ENCODE data around the gene ADCY2.

ADCY2 gene

DNA sequence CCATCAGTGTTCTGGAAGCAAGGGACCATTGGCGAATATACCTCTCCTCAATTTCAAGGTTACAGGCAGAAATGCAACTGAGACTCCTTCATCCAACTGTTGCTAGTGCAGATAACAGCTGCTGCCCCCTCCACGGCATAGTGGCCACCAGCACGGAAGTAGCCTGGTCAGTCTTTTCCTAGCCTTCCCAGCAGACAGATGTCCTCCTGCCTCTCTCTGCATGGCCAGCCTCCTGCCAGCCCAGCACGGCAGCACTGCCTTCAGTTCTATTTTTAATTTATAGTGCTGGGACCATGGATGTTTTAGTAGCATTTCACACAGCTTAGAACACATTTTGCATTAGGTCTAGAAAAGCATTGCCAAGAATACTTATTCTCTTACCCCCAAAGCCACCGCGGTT lies 266.4 kb downstream of the ADCY2 start:
- TF ChIP-seq, protein P1, sequence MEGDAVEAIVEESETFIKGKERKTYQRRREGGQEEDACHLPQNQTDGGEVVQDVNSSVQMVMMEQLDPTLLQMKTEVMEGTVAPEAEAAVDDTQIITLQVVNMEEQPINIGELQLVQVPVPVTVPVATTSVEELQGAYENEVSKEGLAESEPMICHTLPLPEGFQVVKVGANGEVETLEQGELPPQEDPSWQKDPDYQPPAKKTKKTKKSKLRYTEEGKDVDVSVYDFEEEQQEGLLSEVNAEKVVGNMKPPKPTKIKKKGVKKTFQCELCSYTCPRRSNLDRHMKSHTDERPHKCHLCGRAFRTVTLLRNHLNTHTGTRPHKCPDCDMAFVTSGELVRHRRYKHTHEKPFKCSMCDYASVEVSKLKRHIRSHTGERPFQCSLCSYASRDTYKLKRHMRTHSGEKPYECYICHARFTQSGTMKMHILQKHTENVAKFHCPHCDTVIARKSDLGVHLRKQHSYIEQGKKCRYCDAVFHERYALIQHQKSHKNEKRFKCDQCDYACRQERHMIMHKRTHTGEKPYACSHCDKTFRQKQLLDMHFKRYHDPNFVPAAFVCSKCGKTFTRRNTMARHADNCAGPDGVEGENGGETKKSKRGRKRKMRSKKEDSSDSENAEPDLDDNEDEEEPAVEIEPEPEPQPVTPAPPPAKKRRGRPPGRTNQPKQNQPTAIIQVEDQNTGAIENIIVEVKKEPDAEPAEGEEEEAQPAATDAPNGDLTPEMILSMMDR (IDR thresholded peaks at IDR 0.05; ENCODE audit: low read depth, low read length): no peak
- H3K4me3 ChIP-seq (ENCODE audit: low read depth, low read length): no peak overlapping the region

- no peak overlapping the region for H3K4me3 ChIP-seq (ENCODE audit: low read depth, low read length)
- TF ChIP-seq, protein P1 (IDR thresholded peaks at IDR 0.05; ENCODE audit: low read depth, low read length): no peak
Observed at GRCh38 chr5:7663808-7664207, 267.9 kb downstream of the ADCY2 start.

DNA sequence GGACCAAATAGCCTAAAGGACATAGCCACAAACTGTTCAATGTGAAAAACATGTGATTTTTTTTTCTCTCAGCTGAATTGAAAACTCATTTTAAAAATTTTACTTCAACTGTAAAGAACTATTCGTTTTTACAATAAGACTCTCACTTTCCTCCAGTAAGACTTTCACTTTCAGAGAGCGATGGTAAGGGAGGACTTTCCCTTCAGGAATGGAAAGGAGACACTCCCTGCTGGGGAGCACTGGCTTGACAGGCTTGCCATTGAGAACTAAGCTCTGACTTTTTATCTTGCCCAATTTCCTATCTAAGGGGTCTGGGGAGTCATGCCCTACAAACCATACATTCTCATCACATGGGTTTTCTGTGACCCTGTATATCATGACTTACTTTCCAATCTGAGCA lies 268.3 kb downstream of the ADCY2 start:
- no peak overlapping the region for H3K4me3 ChIP-seq (ENCODE audit: low read depth, low read length)
- TF ChIP-seq, protein P1 (IDR thresholded peaks at IDR 0.05; ENCODE audit: low read depth, low read length): no peak

DNA sequence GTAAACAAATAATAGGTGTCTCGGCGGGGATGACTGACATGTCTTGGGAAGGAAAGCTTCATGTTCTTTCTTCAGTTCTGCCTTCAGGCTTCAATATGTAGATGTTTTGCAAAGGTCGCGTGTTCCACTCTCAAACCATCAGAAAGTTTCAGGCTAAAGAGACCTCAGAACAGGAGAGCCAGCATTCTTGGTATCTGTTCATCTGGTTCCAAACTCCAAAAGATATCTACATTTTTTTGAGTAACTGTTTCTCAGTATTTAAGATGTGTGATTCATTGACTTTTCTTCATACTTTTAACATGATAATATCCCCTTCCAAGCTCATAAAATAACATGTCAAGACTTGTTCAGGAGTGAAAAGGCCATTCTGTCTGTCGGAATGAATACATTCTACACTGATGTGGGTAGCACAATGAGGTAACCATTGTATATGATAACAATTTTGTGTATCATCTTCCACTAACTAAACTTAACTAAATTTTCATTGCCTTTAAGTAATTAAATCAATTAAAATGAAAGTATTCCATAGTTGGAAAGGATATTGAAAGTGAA lies 271.4 kb downstream of the ADCY2 start:
- H3K4me3 ChIP-seq (ENCODE audit: low read depth, low read length): no peak overlapping the region
- TF ChIP-seq, protein P1 (IDR thresholded peaks at IDR 0.05; ENCODE audit: low read depth, low read length): no peak

- TF ChIP-seq, protein P1 (IDR thresholded peaks at IDR 0.05; ENCODE audit: low read depth, low read length): no peak
- no peak overlapping the region for H3K4me3 ChIP-seq (ENCODE audit: low read depth, low read length)
Observed at GRCh38 chr5:7668161-7668560, 272.2 kb downstream of the ADCY2 start.

GRCh38 chr5:7668627-7669026 lies 272.7 kb downstream of the ADCY2 start:
- TF ChIP-seq, protein P1 (IDR thresholded peaks at IDR 0.05; ENCODE audit: low read depth, low read length): no peak
- no peak overlapping the region for H3K4me3 ChIP-seq (ENCODE audit: low read depth, low read length)

DNA sequence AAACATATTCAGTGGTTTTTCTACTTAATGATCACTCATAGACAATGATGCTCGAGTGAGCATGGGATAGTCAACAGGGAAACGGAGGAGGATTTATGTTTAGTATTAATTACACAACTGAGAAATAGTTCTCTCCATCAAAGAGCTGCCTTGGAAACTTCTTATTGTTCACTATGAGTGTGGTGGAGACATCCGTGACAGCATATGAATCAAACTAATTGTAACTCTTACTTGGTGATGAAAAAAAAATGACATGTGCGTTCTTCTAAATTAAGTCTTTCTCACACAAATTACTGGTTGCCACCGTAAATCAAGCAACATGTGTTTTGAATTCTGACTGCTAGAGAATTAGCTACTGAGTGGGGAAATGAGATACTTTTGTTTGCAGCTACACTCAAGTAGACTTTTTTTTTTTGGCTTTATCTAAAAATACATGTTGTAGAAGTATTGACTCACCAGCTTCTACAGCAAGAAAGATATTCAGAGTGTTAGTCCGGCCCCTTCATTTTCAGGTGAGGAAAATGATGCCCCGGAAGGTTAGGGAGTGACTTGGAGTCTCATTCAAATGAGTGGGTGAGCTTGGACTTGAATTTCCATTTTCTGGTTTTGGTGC lies 275.5 kb downstream of the ADCY2 start:
- no peak overlapping the region for H3K4me3 ChIP-seq (ENCODE audit: low read depth, low read length)
- TF ChIP-seq, protein P1 (IDR thresholded peaks at IDR 0.05; ENCODE audit: low read depth, low read length): no peak
